SU-DHL-6 (cell line): ENCODE results near the gene ATP2A3.

ENCODE experiments used
- CTCF ChIP-seq: fragments of 200-600 bp; sonication (generic); IDR thresholded peaks from one replicate; pipeline ENCODE4 v1.5.1; 2017; ENCODE audit warnings: antibody characterized with exemption, mild to moderate bottlenecking, low read length, moderate library complexity; ENCODE audit not compliant: insufficient read depth, poor library complexity, severe bottlenecking
- EZH2phosphoT487 ChIP-seq: fragments of 200-600 bp; sonication (generic), shearing (Covaris generic); conservative IDR thresholded peaks from 2 replicates; pipeline ENCODE4 v1.6.1; 2018; ENCODE audit warnings: mild to moderate bottlenecking, antibody characterized with exemption, low read length, moderate library complexity, mixed read lengths

GRCh38 chr17:3963237-3964201, 718 bp downstream of the ATP2A3 start:
- TF ChIP-seq CTCF (no peak), EZH2phosphoT487 (no peak)
